ENCODE measurements around the gene SLCO4A1.

Gene SLCO4A1

GRCh38 chr20:62653373-62653772 lies 11.1 kb downstream of the SLCO4A1 start:
- no peak for DNase-seq (ENCODE audit: low spot score)

- no peak for DNase-seq (ENCODE audit: low spot score)
Measured at GRCh38 chr20:62653951-62654685, 11.8 kb downstream of the SLCO4A1 start.

GRCh38 chr20:62655282-62656196 lies 13.2 kb downstream of the SLCO4A1 start:
- DNase-seq (ENCODE audit: low spot score): no peak

DNA sequence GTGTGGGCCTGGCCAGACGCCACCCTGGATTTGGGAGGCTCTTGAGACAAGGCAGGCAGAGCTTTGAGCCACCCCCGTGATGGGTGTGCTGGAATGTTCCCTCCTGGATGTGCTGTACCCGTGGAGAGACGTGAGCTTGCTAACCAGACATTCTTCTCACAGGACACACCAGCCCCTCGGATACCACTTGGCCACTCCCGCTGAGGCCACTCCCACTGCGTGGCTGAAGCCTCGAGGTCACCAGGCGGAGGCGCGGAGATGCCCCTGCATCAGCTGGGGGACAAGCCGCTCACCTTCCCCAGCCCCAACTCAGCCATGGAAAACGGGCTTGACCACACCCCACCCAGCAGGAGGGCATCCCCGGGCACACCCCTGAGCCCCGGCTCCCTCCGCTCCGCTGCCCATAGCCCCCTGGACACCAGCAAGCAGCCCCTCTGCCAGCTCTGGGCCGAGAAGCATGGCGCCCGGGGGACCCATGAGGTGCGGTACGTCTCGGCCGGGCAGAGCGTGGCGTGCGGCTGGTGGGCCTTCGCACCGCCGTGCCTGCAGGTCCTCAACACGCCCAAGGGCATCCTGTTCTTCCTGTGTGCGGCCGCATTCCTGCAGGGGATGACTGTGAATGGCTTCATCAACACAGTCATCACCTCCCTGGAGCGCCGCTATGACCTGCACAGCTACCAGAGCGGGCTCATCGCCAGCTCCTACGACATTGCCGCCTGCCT lies 14.1 kb downstream of the SLCO4A1 start:
- no peak for DNase-seq (ENCODE audit: low spot score)

- no peak for DNase-seq (ENCODE audit: low spot score)
Measured at GRCh38 chr20:62656919-62657588, 14.8 kb downstream of the SLCO4A1 start.

GRCh38 chr20:62657589-62657942 lies 15.3 kb downstream of the SLCO4A1 start:
- no peak for DNase-seq (ENCODE audit: low spot score)

- no peak for DNase-seq (ENCODE audit: low spot score)
Measured at GRCh38 chr20:62657956-62658355, 15.7 kb downstream of the SLCO4A1 start.

DNA sequence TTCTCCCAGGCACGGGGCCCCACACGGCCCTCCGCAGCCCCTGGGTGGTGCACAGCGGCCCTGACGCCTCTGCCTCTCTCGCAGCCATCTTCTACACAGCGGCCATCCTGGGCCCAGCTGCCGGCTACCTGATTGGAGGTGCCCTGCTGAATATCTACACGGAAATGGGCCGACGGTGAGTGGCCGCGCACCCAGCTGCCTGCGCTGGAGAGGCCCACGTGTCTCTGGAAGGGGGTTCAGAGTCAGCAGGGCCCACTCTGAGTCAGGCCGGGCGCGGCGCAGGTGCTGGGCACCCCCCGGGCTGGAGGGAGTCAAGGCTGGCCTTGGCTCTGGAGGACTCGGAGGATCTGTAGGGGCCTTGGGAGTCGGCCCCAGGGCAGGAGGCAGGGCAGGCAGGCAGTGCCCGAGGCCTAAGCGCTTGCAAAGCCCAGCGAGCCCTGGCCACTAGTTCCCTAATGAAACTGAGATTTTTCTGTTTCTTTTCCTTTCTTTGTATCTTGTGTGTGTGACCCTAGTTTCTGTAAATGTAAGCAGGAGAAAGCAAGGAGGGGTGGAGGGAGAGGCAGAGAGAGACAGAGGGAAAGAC lies 16.4 kb downstream of the SLCO4A1 start:
- no peak for DNase-seq (ENCODE audit: low spot score)

DNA sequence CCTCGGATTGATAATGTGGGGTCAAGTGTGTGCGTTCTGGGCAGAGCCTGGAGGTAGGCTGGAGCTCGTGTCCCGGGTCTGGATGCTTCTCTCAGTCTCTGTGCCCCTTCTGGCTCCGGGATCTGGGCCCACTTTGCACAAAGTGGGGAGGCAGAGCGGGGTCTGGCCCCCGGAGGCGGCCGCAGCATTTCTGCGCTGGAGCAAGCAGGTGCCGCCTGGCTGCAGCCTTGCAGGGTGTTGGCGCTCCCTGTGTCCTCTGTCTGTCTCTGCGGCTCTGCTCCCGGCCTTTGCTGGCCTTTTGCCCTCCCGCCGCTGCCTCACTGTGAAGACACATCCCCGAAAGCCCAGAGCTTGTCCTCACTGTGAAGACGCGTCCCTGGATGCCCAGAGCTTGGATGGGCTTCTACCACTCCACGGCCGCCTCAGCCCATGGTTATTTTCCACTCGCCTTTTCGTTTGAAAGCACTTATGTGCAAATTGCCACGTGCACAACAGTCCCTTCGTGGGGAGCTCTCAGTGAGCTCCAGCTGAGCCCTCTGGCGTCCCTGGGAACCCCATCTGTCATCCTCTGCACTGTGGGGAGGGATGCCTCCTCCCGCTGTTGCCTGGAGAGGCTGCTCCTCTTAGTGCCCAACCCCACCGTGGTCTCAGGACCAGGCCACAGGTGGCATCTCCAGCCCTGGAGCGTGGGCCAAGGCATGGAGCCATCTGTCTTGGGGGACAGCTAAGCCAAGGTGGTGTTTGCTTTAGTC lies 17.4 kb downstream of the SLCO4A1 start:
- no peak for DNase-seq (ENCODE audit: low spot score)

GRCh38 chr20:62660240-62660615 lies 17.9 kb downstream of the SLCO4A1 start:
- no peak for DNase-seq (ENCODE audit: low spot score)

- DNase-seq (ENCODE audit: low spot score): no peak
Measured at GRCh38 chr20:62660768-62661167, 18.5 kb downstream of the SLCO4A1 start.

- no peak for DNase-seq (ENCODE audit: low spot score)
Measured at GRCh38 chr20:62661647-62662046, 19.3 kb downstream of the SLCO4A1 start.

DNA sequence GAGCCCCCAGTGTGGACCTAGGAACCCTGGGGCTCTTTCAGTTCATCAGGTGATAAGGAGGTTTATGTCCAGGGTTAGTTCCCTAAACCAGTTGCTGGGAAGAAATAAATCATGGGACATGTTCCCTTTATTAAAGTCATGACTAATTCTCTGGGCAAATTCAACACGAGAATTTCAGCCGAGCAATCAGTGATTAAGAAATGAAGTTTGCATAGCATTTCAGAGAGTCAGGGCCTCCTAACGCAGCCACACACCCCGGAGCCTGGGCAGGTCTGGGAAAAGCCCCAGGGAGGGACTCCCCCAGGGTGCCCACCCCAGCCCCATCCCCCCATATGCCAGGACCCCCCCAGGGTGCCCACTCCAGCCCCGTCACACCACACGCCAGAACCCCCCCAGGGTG lies 20.1 kb downstream of the SLCO4A1 start:
- no peak for DNase-seq (ENCODE audit: low spot score)

DNA sequence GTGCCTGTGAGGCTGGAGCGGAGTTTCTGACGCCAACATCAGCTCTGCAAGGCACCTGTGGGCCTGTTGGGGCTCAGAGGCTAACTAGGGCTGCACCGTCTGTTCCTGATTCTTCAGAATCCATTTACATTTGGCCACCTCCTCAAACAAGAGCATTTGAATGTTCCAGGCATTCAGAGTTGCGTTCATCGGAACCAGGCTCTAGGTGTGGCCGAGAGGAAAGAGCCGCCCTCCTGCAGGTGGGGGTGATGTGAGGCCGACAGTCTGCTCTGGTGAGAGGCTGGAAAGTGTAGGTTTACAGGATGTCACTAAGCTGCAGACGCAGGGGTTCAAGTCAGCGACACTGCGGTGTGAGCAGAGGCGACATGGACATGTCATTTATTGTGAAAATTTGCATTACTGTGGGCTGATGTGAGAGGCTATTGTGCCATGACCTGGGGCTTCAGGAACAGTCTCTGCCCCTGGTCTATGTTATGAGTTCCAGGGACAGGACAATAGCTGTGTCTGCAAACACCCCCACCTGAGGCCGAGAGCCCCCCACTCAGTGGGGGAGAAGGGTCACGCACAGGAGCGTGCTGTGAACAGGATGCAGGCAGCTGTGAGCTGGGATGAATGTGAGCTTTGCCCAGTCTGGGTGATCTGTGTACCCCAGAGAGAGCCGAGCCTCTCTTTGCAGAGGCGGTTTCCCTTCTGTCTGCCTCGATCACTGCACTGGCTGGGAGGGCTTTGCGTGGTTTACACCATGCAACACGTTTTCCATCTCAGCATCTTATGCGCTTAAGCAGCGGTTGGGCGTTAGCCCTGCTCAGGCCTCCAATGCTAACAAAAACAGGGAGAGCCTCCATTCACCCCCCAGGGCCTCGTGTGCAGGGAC lies 21.1 kb downstream of the SLCO4A1 start:
- DNase-seq (ENCODE audit: low spot score): no peak

GRCh38 chr20:62664019-62664971 lies 22.0 kb downstream of the SLCO4A1 start:
- DNase-seq (ENCODE audit: low spot score): no peak

GRCh38 chr20:62665153-62665754 lies 23.0 kb downstream of the SLCO4A1 start:
- no peak for DNase-seq (ENCODE audit: low spot score)

- no peak for DNase-seq (ENCODE audit: low spot score)
Measured at GRCh38 chr20:62665826-62666735, 23.8 kb downstream of the SLCO4A1 start.
